Measurements from ENCODE around the gene GMPPB.

GRCh38 chr3:49721896-49722781 is 1.6 kb downstream of the GMPPB start:
- TF ChIP-seq CTCF (IDR thresholded peaks at IDR 0.05; ENCODE audit: control extremely low read depth in 1 of 3, insufficient read depth in 1 of 3, low read depth in 1 of 3, low read length in 3 of 3) (no peak), POLR2AphosphoS5 (IDR thresholded peaks at IDR 0.05; ENCODE audit: low read depth, low read length) (no peak; the same call in 1 of the 2 replicates), HDAC6 (IDR thresholded peaks at IDR 0.05; ENCODE audit: low read depth, low read length) (no peak), ZNF274 (IDR thresholded peaks at IDR 0.05; ENCODE audit: borderline replicate concordance, extremely low read depth, low read length) (no peak), RNF2 (IDR thresholded peaks at IDR 0.05; ENCODE audit: borderline replicate concordance, low read depth, low read length, missing control alignments, poor library complexity, severe bottlenecking) (no peak)

Data from H1 (cell line).